Measurements from ENCODE around the gene TAS2R8. TPM values are rescaled to one million over a fixed set of nuclear protein-coding genes. Genes with fewer than 3 reads are reported as not detected.

Gene TAS2R8, protein sequence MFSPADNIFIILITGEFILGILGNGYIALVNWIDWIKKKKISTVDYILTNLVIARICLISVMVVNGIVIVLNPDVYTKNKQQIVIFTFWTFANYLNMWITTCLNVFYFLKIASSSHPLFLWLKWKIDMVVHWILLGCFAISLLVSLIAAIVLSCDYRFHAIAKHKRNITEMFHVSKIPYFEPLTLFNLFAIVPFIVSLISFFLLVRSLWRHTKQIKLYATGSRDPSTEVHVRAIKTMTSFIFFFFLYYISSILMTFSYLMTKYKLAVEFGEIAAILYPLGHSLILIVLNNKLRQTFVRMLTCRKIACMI
- 0.18 TPM for total RNA-seq

GRCh38 chr12:10807186-10807585 is at the start of gene TAS2R8:
TAS2R8 (minus strand) TSS chr12:10807286; CDS start chr12:10806980, 306 bp downstream.

DNA sequence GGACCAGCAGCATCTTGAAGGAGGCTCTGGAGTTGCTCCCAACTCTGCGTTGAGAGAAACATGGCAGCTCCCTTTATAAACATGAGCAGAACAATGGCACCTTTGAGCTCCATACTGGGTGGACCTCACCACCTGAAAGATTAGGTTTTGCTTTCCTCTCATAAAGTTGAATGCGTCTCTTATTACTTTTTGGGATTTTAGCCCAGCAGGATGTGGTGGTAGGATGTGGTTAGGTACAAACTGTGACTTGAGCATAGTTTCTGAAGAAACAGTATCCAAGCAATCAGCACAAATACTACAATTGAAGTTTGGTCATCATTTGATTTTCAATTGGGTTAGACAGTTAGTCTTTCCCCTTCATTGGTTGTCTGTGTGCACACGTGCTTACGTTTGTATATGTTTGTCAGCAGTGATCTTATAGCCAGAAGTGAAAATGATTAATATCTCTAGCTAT is 42.4 kb upstream of the TAS2R8 start, which contains the start of gene PRR4:
PRR4 (minus strand) TSS at position 51 of the 454 bp plus-strand sequence; CDS start at position 13, 38 bp downstream.

DNA sequence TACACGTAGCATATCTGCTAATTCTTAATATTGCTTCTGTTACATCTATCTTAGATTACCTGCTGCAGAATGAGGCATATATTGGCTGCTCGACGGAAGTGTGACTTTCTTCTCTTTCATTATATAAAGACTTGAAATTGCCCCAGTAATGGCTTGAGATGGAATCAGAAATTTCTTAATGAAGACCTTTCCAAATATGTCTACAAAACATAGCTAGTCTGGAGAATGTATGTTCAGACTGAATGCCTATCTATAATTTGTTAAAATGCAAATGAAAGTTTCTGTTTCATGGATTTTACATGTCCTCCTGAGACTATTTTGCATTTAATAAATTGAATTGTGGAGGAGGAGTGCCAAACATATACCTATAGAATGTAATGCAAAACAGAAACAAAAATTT is 19.2 kb upstream of the TAS2R8 start, which contains the start of gene TAS2R10:
TAS2R10 (minus strand) TSS at position 101 of the 400 bp plus-strand sequence; CDS start at position 12, 89 bp downstream.

DNA sequence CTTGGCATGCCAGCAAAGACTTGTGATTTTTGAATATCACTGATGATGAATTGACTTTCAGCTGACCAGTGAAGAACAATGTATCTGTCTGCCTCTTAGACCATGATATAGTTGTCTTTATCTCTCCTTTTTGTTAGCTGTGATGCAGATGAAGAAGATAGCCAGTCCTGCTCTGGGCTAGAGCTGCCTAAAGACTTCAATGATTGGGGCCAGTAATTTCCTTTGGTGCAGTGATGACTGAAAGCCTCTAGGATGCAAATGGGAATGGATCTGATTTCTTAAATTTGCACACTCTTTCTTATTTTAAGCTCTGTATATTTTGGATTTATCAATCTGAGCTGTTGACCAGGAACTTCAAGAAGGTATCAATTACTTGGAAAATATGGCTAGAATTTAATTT is 3.0 kb upstream of the TAS2R8 start, which contains the start of gene TAS2R9:
TAS2R9 (minus strand) TSS at position 101 of the 400 bp plus-strand sequence; CDS start at position 8, 93 bp downstream.

GRCh38 chr12:10802587-10802986 is 4.5 kb downstream of the TAS2R8 start, which contains the start of gene TAS2R7:
TAS2R7 (minus strand) TSS chr12:10802627; CDS start chr12:10802570, 57 bp downstream.

Small RNA genes lying within 50 kb of the gene (small RNA-seq; reads per million reads assigned to genes)
- gene PRR4 (ENCODE audit: low replicate concordance) = not detected

Other genes starting within 250 kb of the TAS2R8 start
- 22.4 TPM for gene MAGOHB, start 193.7 kb downstream of the TAS2R8 start, total RNA-seq
- gene STYK1, start 133.2 kb downstream of the TAS2R8 start, total RNA-seq = 1.1 TPM
- 256 TPM for gene YBX3, start 84.0 kb downstream of the TAS2R8 start, total RNA-seq
- gene TAS2R7, start 4.7 kb downstream of the TAS2R8 start, total RNA-seq = not detected
- gene TAS2R9, start 2.9 kb upstream of the TAS2R8 start, total RNA-seq = not detected
- 1.6 TPM for gene TAS2R10, start 19.1 kb upstream of the TAS2R8 start, total RNA-seq
- gene PRR4, start 42.2 kb upstream of the TAS2R8 start, total RNA-seq = 7.2 TPM
- 67.3 TPM for gene PRH1, start 77.0 kb upstream of the TAS2R8 start, total RNA-seq
- gene TAS2R13, start 102.3 kb upstream of the TAS2R8 start, total RNA-seq = 5.3 TPM
- 0.70 TPM for gene PRH2, start 122.0 kb upstream of the TAS2R8 start, total RNA-seq
- 8.2 TPM for gene TAS2R14, start 132.0 kb upstream of the TAS2R8 start, total RNA-seq
- gene TAS2R50, start 179.6 kb upstream of the TAS2R8 start, total RNA-seq = 7.0 TPM
- gene TAS2R20, start 191.0 kb upstream of the TAS2R8 start, total RNA-seq = 9.4 TPM
- 14.1 TPM for gene TAS2R19, start 215.3 kb upstream of the TAS2R8 start, total RNA-seq
- gene TAS2R31, start 224.1 kb upstream of the TAS2R8 start, total RNA-seq = 18.9 TPM

All from metanephros (tissue), 2 donors.